OCI-LY1 (cell line): ENCODE data around the gene TUFT1.

ENCODE experiments used
- EZH2 ChIP-seq: fragments of 200-600 bp; sonication (generic), shearing (Covaris generic); IDR thresholded peaks from 2 replicates; pipeline ENCODE4 v1.8.0; 2017; ENCODE audit warnings: borderline replicate concordance, mixed run types, mild to moderate bottlenecking, antibody characterized with exemption, low read length, moderate library complexity, mixed read lengths
- TF ChIP-seq, protein P1 (sequence below): fragments of 200-600 bp; sonication (generic), shearing (Covaris generic); IDR thresholded peaks from 2 replicates; pipeline ENCODE4 v1.5.1; 2017; ENCODE audit warnings: mild to moderate bottlenecking, antibody characterized with exemption, low read length, moderate library complexity, mixed read lengths

DNA sequence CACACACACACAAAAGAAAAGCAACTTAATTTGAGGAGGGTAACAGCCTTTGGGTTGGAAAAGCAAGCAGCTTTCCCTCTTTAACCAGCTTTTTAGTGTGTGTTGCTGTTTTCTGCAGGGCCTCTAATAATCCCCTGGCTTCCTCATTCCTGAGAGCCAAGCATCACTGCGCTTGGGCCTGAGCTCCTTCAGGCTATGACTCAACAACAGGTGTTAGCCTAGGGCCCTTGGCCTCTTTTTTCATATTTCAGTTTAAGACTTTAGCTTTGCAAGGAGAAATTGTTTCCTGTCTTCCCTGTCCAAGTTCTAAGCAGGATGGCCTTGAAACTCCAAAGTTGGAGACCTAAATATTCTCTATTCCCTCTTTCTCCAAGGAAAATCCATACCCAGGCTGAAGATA lies 45.5 kb downstream of the TUFT1 start:
- TF ChIP-seq, protein P1, sequence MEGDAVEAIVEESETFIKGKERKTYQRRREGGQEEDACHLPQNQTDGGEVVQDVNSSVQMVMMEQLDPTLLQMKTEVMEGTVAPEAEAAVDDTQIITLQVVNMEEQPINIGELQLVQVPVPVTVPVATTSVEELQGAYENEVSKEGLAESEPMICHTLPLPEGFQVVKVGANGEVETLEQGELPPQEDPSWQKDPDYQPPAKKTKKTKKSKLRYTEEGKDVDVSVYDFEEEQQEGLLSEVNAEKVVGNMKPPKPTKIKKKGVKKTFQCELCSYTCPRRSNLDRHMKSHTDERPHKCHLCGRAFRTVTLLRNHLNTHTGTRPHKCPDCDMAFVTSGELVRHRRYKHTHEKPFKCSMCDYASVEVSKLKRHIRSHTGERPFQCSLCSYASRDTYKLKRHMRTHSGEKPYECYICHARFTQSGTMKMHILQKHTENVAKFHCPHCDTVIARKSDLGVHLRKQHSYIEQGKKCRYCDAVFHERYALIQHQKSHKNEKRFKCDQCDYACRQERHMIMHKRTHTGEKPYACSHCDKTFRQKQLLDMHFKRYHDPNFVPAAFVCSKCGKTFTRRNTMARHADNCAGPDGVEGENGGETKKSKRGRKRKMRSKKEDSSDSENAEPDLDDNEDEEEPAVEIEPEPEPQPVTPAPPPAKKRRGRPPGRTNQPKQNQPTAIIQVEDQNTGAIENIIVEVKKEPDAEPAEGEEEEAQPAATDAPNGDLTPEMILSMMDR, result no peak
- no peak for TF ChIP-seq EZH2
